GM19328 (cell line): ENCODE measurements around the gene ANKRD44.

Experiments used
- ATAC-seq: cut with Tn5 transposase; IDR thresholded peaks from one replicate; pipeline ENCODE4 v1.9.1; 2021; ENCODE audit warnings: mild to moderate bottlenecking, moderate library complexity; ENCODE audit not compliant: unreplicated experiment

ANKRD44 gene

GRCh38 chr2:197322724-197323720, 12.4 kb upstream of the ANKRD44 start:
- ATAC-seq: no peak

- ATAC-seq: no peak
These were observed 11.6 kb upstream of the ANKRD44 start for GRCh38 chr2:197322143-197322542.

DNA sequence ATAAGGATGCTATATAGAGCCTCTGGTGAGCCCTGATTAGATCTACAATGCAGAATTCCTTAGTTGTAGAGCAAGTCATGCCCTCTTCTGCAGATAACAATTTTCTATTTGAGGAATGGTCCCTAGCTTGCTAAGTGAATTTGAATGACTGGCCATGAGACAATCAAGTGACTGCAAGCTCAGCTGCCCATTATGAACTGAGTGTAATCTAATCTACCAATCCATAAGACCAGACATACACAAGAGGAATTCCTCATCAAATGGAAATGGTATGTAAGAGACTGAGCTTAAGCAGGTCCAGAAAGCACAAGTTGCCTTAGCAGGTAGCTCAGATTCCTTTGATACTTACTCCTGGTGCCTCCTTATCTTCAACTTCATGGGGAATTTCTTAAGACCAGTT, 4.8 kb upstream of the ANKRD44 start:
- no peak for ATAC-seq

DNA sequence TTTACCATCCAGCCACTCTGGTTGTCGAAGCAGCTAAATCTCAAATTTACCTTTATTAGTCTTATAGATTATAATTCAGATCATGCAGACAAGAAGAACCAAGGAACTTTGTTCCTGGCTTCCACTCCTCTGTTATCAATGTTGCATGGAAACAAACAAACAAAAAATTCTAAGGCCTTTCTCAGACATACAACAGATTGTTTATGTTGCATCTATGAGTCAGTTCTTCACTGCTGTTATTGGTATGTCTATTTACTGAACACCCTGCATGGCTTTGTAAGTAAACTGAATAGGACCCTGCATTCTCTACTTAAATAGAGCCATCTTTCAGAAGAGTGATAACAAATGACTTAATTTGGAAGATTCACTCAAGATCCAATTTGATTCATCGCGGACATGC, 1.6 kb upstream of the ANKRD44 start:
- ATAC-seq: no peak

GRCh38 chr2:197311421-197312033, 947 bp upstream of the ANKRD44 start:
- ATAC-seq: no peak

- no peak for ATAC-seq
These were observed 424 bp upstream of the ANKRD44 start for GRCh38 chr2:197310987-197311420.

DNA sequence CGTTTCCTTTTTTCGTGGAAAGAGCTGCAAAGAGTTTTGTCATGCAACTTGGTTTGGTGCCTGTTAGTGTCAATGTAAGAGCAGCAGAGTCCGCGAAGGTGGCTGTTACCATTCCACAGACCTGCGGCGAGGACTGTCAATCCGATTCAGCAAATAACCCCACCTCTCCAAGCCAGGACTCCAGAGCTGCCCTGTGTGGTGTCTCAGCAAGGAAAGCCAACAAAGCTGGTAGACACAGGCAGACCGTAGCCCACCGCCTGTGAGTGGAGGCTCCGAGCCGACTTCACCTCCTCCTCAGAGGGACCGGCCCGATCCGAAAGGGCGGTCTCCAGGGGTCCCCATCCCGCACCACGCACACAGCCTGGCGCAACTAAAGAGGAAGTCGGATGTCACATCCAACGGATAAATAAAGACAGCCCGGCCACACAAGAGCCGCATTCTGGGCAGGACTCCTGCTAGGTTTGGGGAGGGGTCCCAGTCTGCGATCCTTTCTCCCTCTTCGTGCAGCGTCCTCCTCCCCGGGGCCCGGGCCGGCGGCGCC, 819 bp downstream of the ANKRD44 start:
- no peak for ATAC-seq

DNA sequence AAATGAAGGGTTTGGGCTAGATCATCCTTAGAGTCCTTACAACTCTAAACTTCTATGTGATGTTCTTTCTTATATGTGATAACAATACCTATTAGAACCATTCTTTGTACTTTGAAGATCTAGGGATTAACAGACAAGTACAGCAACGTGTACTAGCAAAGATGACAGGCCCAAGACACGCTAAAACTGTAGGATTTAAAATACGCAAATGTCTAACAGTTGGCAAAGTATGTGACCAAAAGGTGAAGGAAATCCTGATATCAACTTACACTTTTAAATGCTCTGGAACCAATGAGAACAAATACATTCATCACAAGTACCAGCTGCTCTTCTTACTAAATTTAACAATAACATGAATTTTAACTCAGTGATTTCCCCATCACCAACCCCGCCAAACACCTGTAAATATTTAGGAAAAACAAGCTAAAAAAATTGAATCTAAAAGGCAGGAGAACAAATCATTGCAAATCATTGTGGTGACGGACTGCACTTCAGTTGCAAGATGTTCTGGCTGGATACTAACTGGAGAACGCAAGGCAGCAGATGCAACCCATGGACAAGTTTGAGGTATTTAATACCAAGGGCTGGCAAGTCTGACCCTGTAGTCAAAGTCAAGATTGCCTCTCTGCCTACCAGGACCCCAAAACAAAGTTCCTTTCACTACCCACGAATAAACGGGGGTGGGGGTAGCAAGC, 1.4 kb downstream of the ANKRD44 start:
- no peak for ATAC-seq

DNA sequence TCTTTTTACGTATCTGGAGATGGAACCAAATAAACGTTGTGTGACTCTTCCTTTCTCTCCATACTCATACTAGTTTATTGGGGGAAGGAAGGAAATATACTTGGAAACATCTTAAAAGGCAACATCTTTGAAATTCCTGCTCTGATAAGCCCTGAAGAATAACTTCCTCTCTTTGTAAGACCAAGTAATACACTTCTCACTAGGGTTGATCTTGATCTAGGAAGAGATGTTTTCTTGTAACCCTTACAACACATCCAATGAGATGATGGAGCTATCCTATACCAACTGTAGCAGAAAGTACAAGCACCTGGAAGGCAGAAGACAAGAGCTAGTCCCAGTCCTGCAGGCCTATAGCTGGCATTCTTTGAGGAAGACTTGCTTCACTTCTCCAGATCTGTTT, 2.0 kb downstream of the ANKRD44 start:
- ATAC-seq: no peak

GRCh38 chr2:197307933-197308521, 2.6 kb downstream of the ANKRD44 start:
- ATAC-seq: peak; percentile 27

- ATAC-seq: no peak
These were observed 3.2 kb downstream of the ANKRD44 start for GRCh38 chr2:197307236-197307932.

GRCh38 chr2:197306696-197307040, 3.9 kb downstream of the ANKRD44 start:
- ATAC-seq: no peak

- ATAC-seq: no peak
These were observed 4.4 kb downstream of the ANKRD44 start for GRCh38 chr2:197306024-197306695.

GRCh38 chr2:197304556-197305011, 6.0 kb downstream of the ANKRD44 start:
- no peak for ATAC-seq

- ATAC-seq: no peak
These were observed 10.4 kb downstream of the ANKRD44 start for GRCh38 chr2:197300139-197300538.

- no peak for ATAC-seq
These were observed 12.0 kb downstream of the ANKRD44 start for GRCh38 chr2:197298609-197299008.

- no peak for ATAC-seq
These were observed 12.7 kb downstream of the ANKRD44 start for GRCh38 chr2:197297772-197298318.

GRCh38 chr2:197297266-197297665, 13.3 kb downstream of the ANKRD44 start:
- no peak for ATAC-seq

DNA sequence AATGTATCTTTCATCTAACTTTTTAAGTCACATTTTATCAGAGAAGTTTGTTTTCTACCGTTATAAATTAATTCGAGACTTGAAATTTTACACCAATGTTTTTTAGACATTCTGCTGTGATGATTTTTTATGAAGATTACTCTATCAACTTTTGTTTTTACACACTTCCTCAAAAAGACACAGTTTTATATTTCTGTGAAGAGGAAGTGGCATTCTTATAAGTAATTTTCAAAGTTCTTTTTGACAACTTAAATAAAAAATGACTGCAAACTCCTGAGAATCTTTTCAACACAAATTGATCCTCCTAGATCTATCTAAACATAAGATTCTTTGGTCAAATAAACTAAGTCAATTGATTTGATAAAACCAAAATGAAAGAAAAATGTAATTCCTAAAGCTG, 13.7 kb downstream of the ANKRD44 start:
- no peak for ATAC-seq
